ENCODE results near the gene P3H1. TPM values are rescaled to one million over a fixed set of nuclear protein-coding genes. Genes with fewer than 3 reads are reported as not detected.

The P3H1 gene
- total RNA-seq, 4 donors from 2014 or later: 3.0 to 7.0 (median 5.6) TPM

- no peaks in the 10 kb centered on the region for H3K4me1 ChIP-seq
- no peak for ATAC-seq
- H3K27ac ChIP-seq: no peak overlapping the region
- no peak for TF ChIP-seq POLR2A (IDR thresholded peaks at IDR 0.05)
- TF ChIP-seq, protein P1, sequence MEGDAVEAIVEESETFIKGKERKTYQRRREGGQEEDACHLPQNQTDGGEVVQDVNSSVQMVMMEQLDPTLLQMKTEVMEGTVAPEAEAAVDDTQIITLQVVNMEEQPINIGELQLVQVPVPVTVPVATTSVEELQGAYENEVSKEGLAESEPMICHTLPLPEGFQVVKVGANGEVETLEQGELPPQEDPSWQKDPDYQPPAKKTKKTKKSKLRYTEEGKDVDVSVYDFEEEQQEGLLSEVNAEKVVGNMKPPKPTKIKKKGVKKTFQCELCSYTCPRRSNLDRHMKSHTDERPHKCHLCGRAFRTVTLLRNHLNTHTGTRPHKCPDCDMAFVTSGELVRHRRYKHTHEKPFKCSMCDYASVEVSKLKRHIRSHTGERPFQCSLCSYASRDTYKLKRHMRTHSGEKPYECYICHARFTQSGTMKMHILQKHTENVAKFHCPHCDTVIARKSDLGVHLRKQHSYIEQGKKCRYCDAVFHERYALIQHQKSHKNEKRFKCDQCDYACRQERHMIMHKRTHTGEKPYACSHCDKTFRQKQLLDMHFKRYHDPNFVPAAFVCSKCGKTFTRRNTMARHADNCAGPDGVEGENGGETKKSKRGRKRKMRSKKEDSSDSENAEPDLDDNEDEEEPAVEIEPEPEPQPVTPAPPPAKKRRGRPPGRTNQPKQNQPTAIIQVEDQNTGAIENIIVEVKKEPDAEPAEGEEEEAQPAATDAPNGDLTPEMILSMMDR (IDR thresholded peaks at IDR 0.05 in 4 of 5, conservative IDR thresholded peaks at IDR 0.05 in 1 of 5): no peak
- H3K36me3 ChIP-seq: peaks cover 0 to 5% of the 10 kb centered on the region in 2 donors
- no peak overlapping the region for H3K4me3 ChIP-seq
- H3K9me3 ChIP-seq: no peaks in the 10 kb centered on the region
- no peak for DNase-seq
- H3K27me3 ChIP-seq: no peaks in the 10 kb centered on the region
- in situ Hi-C loops (cut with MboI; ENCODE audit: low sequenced_read_pairs in 4 of 4) (loop anchor here in 3 of 4 donors (10.0 to 25.0 kb wide), 4 partner anchors 156 to 604 kb away; no protein-coding TSS in a partner anchor), intact Hi-C loops (cut with DNase I; ENCODE audit: low total_unique reads) (loop anchor here (10.0 kb wide), 1 partner anchor 596 kb away; no protein-coding TSS in a partner anchor)
Measured at GRCh38 chr1:42740851-42741580, 25.8 kb downstream of the P3H1 start.

- Histone ChIP-seq H3K4me3 (no peak within 1 kb of the TSS), H3K36me3 (no peaks in the 10 kb centered on the region), H3K4me1 (no peaks in the 10 kb centered on the region), H3K9me3 (no peaks in the 10 kb centered on the region), H3K27ac (no peak within 1 kb of the TSS), H3K27me3 (no peaks in the 10 kb centered on the region)
- ATAC-seq (no peak), DNase-seq (no peak)
- TF ChIP-seq, protein P1 (IDR thresholded peaks at IDR 0.05 in 4 of 5, conservative IDR thresholded peaks at IDR 0.05 in 1 of 5): no peak
- no peak for TF ChIP-seq POLR2A (IDR thresholded peaks at IDR 0.05)
- in situ Hi-C loops (cut with MboI; ENCODE audit: low sequenced_read_pairs in 4 of 4) (loop anchor here in 3 of 4 donors (10.0 to 25.0 kb wide), 4 partner anchors 155 to 603 kb away; no protein-coding TSS in a partner anchor), intact Hi-C loops (cut with DNase I; ENCODE audit: low total_unique reads) (loop anchor here (10.0 kb wide), 1 partner anchor 595 kb away; no protein-coding TSS in a partner anchor)
Measured at GRCh38 chr1:42739753-42740700, 26.8 kb downstream of the P3H1 start, which contains the start of gene CLDN19. TSS of gene CLDN19 (minus strand) at chr1:42740236. CDS start at chr1:42740063, 173 bp downstream.

DNA sequence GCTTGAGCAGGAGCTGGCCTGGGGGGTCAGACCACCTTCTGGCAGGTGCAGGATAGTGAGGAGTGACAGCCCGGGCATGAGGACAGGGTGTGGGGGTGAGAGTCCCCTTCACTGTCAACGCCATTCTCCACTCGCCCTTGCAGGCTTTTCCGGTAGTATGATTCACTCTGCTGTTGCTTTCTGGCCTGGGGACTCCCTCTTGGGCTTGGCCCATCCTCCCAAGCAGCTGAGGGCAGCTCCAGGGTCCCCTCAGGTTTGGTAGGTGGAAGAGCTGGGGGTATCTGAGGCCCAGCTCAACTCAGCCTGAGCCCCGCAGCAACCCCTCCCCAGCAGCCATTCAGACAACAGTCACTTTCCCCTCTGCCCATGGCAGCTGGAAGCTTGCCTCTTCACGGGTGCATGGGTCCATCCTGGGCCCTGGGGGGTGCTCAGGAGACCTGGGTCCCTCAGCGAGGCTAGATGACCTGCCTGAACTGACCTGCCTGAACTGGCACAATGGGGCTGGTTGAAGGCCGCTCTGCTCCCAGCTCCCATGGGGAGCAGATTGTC, 28.1 kb downstream of the P3H1 start:
- Histone ChIP-seq H3K4me3 (no peak overlapping the region), H3K9me3 (no peaks in the 10 kb centered on the region), H3K4me1 (no peaks in the 10 kb centered on the region), H3K36me3 (no peaks in the 10 kb centered on the region), H3K27me3 (no peaks in the 10 kb centered on the region), H3K27ac (no peak overlapping the region)
- TF ChIP-seq POLR2A (IDR thresholded peaks at IDR 0.05): no peak
- TF ChIP-seq, protein P1 (IDR thresholded peaks at IDR 0.05 in 4 of 5, conservative IDR thresholded peaks at IDR 0.05 in 1 of 5): no peak
- in situ Hi-C loops (cut with MboI; ENCODE audit: low sequenced_read_pairs in 4 of 4): loop anchor here in 1 of 4 donors (25.0 kb wide), 2 partner anchors 176 to 601 kb away; no protein-coding TSS in a partner anchor
- DNase-seq (no peak), ATAC-seq (no peak)
- intact Hi-C loops (cut with DNase I; ENCODE audit: low total_unique reads): no loop called here

DNA sequence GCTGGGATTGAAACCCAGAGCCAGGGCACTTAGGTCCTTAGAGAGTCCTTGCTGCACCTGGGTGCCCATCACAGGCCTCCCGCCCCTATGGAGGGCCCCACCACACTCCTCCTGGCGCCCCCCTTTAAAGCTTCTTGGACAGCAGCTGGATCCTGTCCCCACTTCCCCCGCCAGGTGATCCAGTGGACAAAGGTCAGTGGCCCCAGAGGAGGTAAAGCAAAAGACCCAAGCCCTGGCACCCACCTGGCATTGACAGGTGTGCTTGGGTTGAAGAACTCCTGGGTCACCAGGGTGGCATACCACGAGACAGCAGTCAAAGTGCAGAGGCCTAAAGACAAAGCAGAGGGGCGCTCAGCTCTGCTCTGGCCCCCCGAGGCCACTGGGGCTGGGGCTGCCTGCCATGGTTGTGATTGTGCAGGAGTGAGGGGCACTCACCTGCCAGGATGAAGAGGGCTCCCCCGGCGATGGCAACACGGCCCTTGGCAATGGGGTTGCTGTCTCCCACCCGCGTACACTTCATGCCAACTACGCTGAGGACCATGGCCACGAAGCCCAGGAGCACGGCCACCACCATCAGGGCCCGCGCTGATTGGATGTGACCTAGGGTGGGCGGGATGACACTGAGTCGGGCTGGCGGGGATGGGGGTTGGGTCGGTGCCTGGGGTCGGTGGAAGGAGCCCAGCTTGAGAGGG, 28.7 kb downstream of the P3H1 start:
- in situ Hi-C loops (cut with MboI; ENCODE audit: low sequenced_read_pairs in 4 of 4) (loop anchor here in 1 of 4 donors (25.0 kb wide), 2 partner anchors 176 to 601 kb away; no protein-coding TSS in a partner anchor), intact Hi-C loops (cut with DNase I; ENCODE audit: low total_unique reads) (no loop called here)
- no peaks in the 10 kb centered on the region for H3K9me3 ChIP-seq
- ATAC-seq (no peak), DNase-seq (no peak)
- H3K36me3 ChIP-seq: no peaks in the 10 kb centered on the region
- H3K4me3 ChIP-seq: no peak overlapping the region
- no peak overlapping the region for H3K27ac ChIP-seq
- TF ChIP-seq, protein P1 (IDR thresholded peaks at IDR 0.05 in 4 of 5, conservative IDR thresholded peaks at IDR 0.05 in 1 of 5): no peak
- TF ChIP-seq POLR2A (IDR thresholded peaks at IDR 0.05): no peak
- H3K4me1 ChIP-seq: no peaks in the 10 kb centered on the region
- no peaks in the 10 kb centered on the region for H3K27me3 ChIP-seq

Data from gastrocnemius medialis (tissue), 4 donors.